ENCODE measurements around the gene RRM2. TPM values are rescaled to one million over a fixed set of nuclear protein-coding genes. Genes with fewer than 3 reads are reported as not detected.

RRM2 gene
- total RNA-seq, 1 experiment from 2014 or later: 330 TPM

DNA sequence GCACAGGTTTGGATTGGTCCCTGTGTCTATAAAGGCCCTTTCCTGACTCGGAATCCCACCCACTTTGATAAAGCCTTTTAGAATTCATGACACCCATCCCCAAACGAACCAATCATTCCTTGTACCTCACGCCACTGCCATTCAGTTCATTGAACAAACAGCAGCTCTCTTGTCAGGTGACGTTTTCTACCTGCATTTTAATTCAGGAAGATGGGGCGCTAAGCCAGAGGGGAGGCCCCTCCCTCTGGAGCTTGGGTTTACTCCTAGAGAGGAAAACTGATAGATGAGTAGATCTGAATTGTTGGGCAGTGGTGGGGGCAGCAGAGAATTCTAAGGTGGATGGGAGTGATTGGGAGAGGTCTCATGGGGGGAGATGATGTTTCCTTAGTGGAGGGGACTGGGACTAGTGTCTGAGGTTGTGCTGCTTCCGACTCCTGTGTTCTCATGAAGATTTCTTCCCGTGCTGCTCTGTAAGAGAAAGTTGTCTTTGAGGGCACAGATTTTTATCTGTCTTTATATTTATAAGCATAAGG is 9.6 kb downstream of the RRM2 start:
- no peak overlapping the region for H2AFZ ChIP-seq (ENCODE audit: low read depth, low read length, poor library complexity, severe bottlenecking)
- no peak overlapping the region for H3K4me3 ChIP-seq (replicated peaks in 1 of 2; ENCODE audit: low read depth in 1 of 2, low read length in 2 of 2)
- peaks cover 6 to 33% of the 10 kb centered on the region in 2 experiments; a peak in 3 of 4 replicates for H3K4me1 ChIP-seq (ENCODE audit: control insufficient read depth in 1 of 2, insufficient read depth in 2 of 2, low read length in 2 of 2)
- RAD21 ChIA-PET (ENCODE audit: low non-redundant PET in 1 of 2, low total read pairs in 2 of 2, uncharacterized antibody in 2 of 2, unreplicated experiment in 2 of 2): no interaction called here
- no peak overlapping the region for H3K27ac ChIP-seq (ENCODE audit: low read depth, low read length)
- DNase-seq (ENCODE audit: low read depth, low spot score) (no peak), ATAC-seq (no peak)
- H3K9me3 ChIP-seq (ENCODE audit: control insufficient read depth in 1 of 2, insufficient read depth in 1 of 2, low read depth in 1 of 2, low read length in 2 of 2): no peaks in the 10 kb centered on the region
- no peak overlapping the region for H3K4me2 ChIP-seq (ENCODE audit: low read length)
- H3K9me2 ChIP-seq (ENCODE audit: insufficient read depth): no peaks in the 10 kb centered on the region
- no TSS peak for BruUV-seq (replicated peaks)
- CTCF ChIA-PET: no interaction called here
- H4K20me1 ChIP-seq (ENCODE audit: insufficient read depth): peaks cover 15% of the 10 kb centered on the region; the same call in 1 of the 2 replicates
- POLR2A ChIA-PET: no interaction called here
- intact Hi-C loops (cut with micrococcal nuclease): no loop called here
- H3K27me3 ChIP-seq (ENCODE audit: insufficient read depth, low read length): no peaks in the 10 kb centered on the region
- no peak overlapping the region for H3K9ac ChIP-seq (ENCODE audit: low read length)
- peaks cover 59% of the 10 kb centered on the region for H3K79me2 ChIP-seq (ENCODE audit: insufficient read depth, low read length)
- H3K36me3 ChIP-seq (ENCODE audit: control insufficient read depth in 1 of 2, insufficient read depth in 2 of 2, low read length in 2 of 2): peaks cover 12 to 42% of the 10 kb centered on the region in 2 experiments
- TF ChIP-seq RAD21 (IDR thresholded peaks at IDR 0.05; ENCODE audit: low read depth) (no peak), TCF7L2 (IDR thresholded peaks at IDR 0.05; ENCODE audit: borderline replicate concordance, extremely low read depth, insufficient read depth, insufficient read length) (no peak), MAX (IDR thresholded peaks at IDR 0.05) (no peak), SP1 (IDR thresholded peaks at IDR 0.05; ENCODE audit: low read depth) (no peak), SIN3A (IDR thresholded peaks at IDR 0.05; ENCODE audit: low read depth) (no peak), ZNF274 (IDR thresholded peaks at IDR 0.05; ENCODE audit: low read depth, low read length) (no peak), CBX3 (IDR thresholded peaks at IDR 0.05; ENCODE audit: low read depth) (no peak), CEBPB (IDR thresholded peaks at IDR 0.05; ENCODE audit: low read depth) (no peak), YY1 (IDR thresholded peaks at IDR 0.05; ENCODE audit: extremely low read depth, insufficient replicate concordance, low read depth, low read length) (no peak), ZFX (IDR thresholded peaks at IDR 0.05) (no peak), EZH2 (IDR thresholded peaks at IDR 0.05) (no peak), JUND (IDR thresholded peaks at IDR 0.05) (no peak), EZH2phosphoT487 (IDR thresholded peaks at IDR 0.05; ENCODE audit: borderline replicate concordance) (no peak)
- TF ChIP-seq, protein P1, sequence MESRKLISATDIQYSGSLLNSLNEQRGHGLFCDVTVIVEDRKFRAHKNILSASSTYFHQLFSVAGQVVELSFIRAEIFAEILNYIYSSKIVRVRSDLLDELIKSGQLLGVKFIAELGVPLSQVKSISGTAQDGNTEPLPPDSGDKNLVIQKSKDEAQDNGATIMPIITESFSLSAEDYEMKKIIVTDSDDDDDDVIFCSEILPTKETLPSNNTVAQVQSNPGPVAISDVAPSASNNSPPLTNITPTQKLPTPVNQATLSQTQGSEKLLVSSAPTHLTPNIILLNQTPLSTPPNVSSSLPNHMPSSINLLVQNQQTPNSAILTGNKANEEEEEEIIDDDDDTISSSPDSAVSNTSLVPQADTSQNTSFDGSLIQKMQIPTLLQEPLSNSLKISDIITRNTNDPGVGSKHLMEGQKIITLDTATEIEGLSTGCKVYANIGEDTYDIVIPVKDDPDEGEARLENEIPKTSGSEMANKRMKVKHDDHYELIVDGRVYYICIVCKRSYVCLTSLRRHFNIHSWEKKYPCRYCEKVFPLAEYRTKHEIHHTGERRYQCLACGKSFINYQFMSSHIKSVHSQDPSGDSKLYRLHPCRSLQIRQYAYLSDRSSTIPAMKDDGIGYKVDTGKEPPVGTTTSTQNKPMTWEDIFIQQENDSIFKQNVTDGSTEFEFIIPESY (IDR thresholded peaks at IDR 0.05; ENCODE audit: extremely low read depth, insufficient replicate concordance, low read length): no peak

All from HCT116 (cell line).